GM06990 (cell line): ENCODE data around the gene SORL1.

Source experiments
- DNase-seq: peaks from one replicate; pipeline ENCODE4 v3.0.0-alpha.2; 2011; ENCODE audit not compliant: insufficient read length; ENCODE audit errors: extremely low read depth
- H3K27me3 ChIP-seq: replicated peaks from 2 replicates; pipeline ENCODE4 v1.6.0; 2011; ENCODE audit warnings: low read length; ENCODE audit not compliant: control insufficient read depth, insufficient read depth
- H3K36me3 ChIP-seq: 2 replicates; pipeline ENCODE4 v1.5.1; 2011; ENCODE audit warnings: low read length; ENCODE audit not compliant: control insufficient read depth, insufficient read depth
- H3K4me3 ChIP-seq: replicated peaks from 2 replicates; pipeline ENCODE4 v1.5.1; 2011; ENCODE audit warnings: low read depth, mild to moderate bottlenecking, control low read depth, low read length
- CTCF ChIP-seq: IDR thresholded peaks from 2 replicates; pipeline ENCODE4 v1.5.1; 2011; ENCODE audit warnings: low read length, control low read depth, mild to moderate bottlenecking, inconsistent platforms; ENCODE audit not compliant: insufficient read depth, poor library complexity, severe bottlenecking

The SORL1 gene

DNA sequence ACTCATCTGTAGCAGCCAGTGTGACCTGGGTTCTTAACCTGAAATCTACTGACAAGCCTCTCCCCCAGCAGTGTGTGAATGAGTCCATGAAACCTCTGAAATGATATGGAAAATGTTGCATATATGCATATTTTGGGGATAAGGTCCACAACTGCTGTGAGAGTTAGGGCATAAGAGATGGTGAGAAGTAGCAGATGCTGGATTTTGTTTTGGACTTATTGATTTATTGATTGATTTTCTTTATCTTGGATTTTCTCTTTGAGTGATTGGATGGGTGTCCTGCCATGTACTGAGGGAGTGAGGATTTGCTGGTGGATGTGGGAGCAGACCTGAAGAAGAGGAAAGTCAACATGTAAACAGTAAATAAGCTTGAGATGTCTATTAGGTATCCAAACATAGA is 212.0 kb downstream of the SORL1 start:
- Histone ChIP-seq H3K27me3 (no peaks in the 10 kb centered on the region; the same call in none of the 2 replicates), H3K36me3 (no peaks in the 10 kb centered on the region), H3K4me3 (no peak overlapping the region)
- TF ChIP-seq CTCF, result no peak
- no peak for DNase-seq

GRCh38 chr11:121665206-121665838 is 213.2 kb downstream of the SORL1 start:
- DNase-seq, result no peak

DNA sequence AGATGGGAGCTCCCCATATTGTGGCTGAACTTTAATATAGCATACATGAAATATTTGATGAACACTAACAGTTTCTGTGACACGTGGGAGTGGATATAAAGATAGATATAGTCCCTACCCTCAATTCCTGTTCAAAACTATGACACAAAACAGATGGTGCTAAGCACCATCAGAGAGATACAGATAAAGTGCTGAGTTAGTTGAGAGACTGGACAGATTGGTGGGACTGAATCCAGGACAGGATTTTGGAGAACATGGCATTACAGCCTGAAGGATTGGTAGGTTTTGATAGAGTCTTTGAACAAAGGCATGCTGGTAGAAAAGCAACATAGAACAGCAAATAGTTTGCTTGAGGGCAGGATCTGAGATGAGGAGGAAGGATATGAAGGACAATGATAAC is 215.7 kb downstream of the SORL1 start:
- no peak for DNase-seq
- H3K4me3 ChIP-seq, result no peak overlapping the region
- no peaks in the 10 kb centered on the region for H3K36me3 ChIP-seq
- H3K27me3 ChIP-seq, result no peaks in the 10 kb centered on the region; the same call in none of the 2 replicates
- TF ChIP-seq CTCF, result no peak

More at GRCh38 chr11:121665206-121665838, 213.2 kb downstream of the SORL1 start:
- H3K27me3 ChIP-seq, result no peaks in the 10 kb centered on the region; the same call in none of the 2 replicates
- H3K36me3 ChIP-seq, result no peaks in the 10 kb centered on the region
- TF ChIP-seq CTCF, result no peak
- H3K4me3 ChIP-seq, result no peak overlapping the region

- no peaks in the 10 kb centered on the region; the same call in none of the 2 replicates for H3K27me3 ChIP-seq
- TF ChIP-seq CTCF, result no peak
- no peak for DNase-seq
These were observed 217.3 kb downstream of the SORL1 start for GRCh38 chr11:121669422-121669821.

DNA sequence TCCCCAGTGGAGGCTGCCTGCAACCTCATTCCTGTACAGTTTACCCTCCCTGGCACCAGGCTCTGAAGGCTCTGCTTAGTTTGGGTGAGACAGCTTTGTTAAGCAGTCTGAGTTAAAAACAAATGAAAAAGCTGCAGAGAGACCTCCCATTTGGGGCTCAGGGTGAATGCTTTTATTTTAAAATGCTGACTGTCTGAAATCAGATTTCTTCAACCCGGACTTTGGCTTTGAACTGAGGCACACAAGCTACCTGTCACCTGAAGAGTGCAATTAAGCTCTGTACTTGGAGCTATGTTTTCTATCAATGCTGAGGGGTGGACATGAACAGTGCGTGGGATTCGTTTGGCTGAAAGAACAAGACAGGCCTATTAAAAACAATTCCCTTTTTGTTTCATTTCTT is 218.2 kb downstream of the SORL1 start:
- Histone ChIP-seq H3K4me3 (no peak overlapping the region), H3K36me3 (no peaks in the 10 kb centered on the region), H3K27me3 (no peaks in the 10 kb centered on the region; the same call in none of the 2 replicates)
- no peak for DNase-seq
- no peak for TF ChIP-seq CTCF

More at GRCh38 chr11:121669422-121669821, 217.3 kb downstream of the SORL1 start:
- H3K36me3 ChIP-seq, result no peaks in the 10 kb centered on the region
- H3K4me3 ChIP-seq, result no peak overlapping the region
